DMS153 (cell line): ENCODE measurements around the gene SLC44A5.

Source experiments
- DNase-seq: peaks from one replicate; lab custom pipeline; 2025; lab: John Stamatoyannopoulos, UW

Gene SLC44A5

DNA sequence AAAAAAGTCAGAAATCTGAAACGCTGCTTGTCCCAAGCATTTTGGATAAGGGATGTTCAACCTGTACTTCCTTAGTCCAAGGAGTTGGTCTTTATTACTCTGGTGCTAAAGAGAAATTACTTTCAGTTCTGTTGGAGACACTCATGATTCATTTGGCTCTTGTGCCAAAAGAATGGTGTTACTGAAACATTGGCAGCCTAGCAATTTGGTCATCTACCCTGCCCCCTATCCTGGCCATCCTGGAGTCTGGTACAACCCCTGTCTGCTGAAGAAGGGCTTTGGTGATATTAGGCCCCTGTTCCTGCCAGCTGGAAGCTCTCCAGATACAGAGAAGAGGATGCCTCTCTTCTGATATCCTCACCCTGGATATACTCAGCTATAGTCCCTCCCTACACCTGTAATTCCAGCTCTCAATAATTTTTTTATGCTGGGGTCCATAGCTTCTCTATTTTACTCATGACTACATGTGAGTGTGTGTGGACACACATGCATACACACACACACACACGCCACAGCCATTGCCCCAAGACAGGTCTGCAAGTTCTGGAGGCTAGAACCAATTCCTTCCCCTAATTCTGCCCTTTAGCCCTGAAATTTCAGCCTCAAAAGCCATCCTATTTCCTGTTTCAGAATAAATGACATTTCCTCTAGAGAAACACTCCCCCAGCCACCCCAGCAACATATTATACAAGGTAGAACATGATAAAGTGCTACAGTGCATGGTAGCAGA is 436.7 kb downstream of the SLC44A5 start:
- DNase-seq, result no peak

DNA sequence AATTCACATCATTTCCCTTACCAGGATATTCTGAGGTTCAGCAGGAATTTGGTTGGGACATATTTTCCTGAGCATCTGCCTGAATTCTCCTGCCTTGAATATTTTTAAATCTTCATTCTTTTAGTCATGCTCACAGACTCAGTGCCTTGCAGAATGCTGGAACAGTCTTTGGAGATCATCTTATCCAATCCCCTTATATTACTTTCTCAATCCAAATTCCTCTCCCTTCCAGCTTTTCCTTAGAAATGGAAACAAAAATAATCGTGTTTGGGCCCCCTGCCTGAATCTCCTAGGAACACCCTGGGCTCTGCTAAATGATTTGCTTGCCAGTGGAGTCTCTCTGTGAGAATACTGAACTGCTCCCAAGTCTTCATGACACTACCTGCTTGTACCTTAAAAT is 438.4 kb downstream of the SLC44A5 start:
- DNase-seq, result no peak

DNA sequence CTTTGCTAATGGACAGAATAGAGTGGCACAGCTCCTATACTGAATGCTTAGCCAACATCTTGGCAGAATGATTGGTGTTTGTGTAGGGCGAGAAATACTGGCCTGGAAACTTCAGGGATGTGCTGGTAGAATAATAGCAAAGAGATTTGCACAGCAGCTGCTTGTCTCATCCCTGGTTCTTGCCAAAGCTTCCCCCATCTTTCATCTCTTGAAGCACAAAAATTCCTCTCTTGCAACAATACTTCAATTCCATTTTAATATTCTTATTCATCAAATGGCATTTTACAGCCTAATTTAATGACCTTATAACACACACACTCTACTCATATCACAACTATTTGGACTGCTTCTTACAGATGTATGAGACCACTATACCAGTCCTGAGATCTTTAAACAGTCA is 439.0 kb downstream of the SLC44A5 start:
- no peak for DNase-seq

DNA sequence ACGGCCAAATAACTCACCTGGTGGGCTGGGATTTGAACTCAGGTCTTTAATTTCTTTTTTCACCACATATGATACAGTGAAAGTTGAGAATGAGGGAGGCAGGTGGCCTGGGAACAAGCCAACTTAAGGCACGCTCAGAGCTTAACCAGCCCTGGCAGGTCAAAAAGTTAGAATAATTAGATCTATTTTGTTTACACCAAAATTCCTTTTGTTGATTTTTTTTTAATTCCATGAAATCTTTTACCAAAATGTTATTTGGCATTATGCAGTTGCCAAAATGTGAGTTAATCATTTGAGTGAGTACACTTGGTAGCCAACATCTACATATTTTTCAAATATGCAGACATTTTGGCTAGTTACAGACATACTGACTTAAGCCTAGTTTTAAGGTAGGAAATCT is 439.9 kb downstream of the SLC44A5 start:
- no peak for DNase-seq

DNA sequence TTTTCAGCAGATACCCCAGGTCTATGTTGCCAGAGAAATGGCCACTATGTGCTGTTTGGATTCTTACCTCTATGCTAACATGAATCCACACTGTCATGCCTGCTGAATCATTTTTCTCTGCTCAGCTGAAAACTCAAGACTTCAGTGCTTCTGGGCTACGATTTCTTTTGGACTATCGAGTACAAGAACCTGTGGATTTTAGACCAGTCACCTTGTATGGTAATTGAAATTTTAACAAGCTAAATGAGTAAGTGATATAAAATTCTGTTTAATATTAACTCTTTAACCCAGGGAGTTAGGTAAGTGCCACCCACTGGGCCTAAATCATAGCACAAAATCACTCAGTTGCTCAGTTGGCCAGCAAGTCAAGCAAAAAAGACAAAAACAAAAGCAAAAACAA is 440.9 kb downstream of the SLC44A5 start:
- no peak for DNase-seq

DNA sequence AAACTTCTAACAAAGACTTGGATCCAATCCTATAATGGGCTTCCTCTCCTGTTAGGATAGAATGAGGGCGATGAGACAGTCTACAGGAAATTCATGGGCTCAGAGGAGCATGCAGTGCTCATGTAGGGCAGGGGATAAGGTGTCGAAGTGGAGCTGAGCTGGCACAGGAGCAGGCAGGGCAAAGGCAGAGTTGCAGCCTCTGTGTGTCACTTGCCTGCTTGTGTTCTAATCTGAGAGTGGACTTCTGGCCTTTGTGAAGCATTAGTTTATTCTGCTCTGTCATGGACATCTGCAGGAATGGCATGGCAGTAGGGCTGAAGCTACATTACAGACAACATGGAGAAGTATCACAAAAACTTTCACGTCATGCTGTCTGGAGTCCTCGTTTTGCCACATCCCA is 444.1 kb downstream of the SLC44A5 start:
- no peak for DNase-seq

DNA sequence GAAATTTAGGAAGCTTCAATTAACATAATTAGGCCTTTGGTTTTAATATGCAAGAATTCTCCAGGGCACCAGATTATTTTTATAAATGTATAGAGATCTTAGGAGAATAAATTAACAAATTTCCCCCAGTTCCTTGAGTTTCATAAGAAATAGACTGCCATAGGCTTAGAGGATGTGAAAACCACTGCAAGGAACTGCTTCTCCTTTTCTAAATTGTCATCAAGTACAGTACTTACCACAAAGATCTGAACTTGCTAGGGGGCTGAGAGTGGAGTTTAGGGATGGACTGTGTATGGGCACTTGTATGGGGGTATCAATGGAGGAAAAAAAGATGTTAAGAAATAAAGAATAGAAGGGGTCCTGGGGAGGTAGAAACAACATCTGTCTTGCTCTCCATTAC is 445.6 kb downstream of the SLC44A5 start:
- no peak for DNase-seq

DNA sequence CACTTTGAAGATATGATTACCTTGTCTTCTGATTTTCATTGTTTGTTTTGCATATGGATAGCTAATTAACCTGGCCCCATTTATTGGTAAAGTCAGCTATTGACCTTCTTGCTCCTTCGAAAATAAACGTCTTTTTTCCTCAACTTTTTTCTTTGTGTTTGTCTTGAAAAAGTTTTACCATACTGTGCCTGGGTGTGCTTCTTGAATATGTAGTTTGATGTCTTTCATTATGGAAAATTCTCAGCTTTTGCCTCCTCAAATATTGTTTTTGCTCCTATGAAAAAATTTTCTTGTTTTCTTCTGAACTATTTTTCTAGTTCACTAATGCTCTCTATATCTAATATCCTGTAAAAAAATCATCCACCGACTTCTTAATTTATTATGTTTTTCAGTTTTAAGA is 451.8 kb downstream of the SLC44A5 start:
- no peak for DNase-seq
